Measurements from ENCODE around the gene PDE3A. TPM values are rescaled to one million over a fixed set of nuclear protein-coding genes. Genes with fewer than 3 reads are reported as not detected.

The PDE3A gene
- total RNA-seq, 1 experiment from 2014 or later, result 0.80 TPM

- H3K9me3 ChIP-seq (ENCODE audit: low read depth, low read length, poor library complexity, severe bottlenecking), result no peaks in the 10 kb centered on the region
- TF ChIP-seq EZH2 (IDR thresholded peaks at IDR 0.05; ENCODE audit: borderline replicate concordance, low read depth, low read length, poor library complexity, severe bottlenecking) (no peak), CTCF (conservative IDR thresholded peaks at IDR 0.05; ENCODE audit: low read depth, low read length) (no peak)
- no TSS peak for BruUV-seq (replicated peaks)
- H3K36me3 ChIP-seq (ENCODE audit: insufficient read depth, low read length, poor library complexity, severe bottlenecking), result no peaks in the 10 kb centered on the region
- no peaks in the 10 kb centered on the region for H3K4me1 ChIP-seq (ENCODE audit: insufficient read depth, low read length, poor library complexity, severe bottlenecking)
- DNase-seq (ENCODE audit: low spot score), result no peak
- CTCF ChIA-PET, result interaction anchor here (0.5 to 1.0 kb wide), 2 partner anchors 71 to 118 kb away, joined by 3 read pairs; no protein-coding TSS in a partner anchor
- no peaks in the 10 kb centered on the region for H3K27me3 ChIP-seq (replicated peaks; ENCODE audit: insufficient read depth, low read depth, low read length, poor library complexity)
- H3K4me3 ChIP-seq (ENCODE audit: low read depth, low read length, poor library complexity, severe bottlenecking), result no peak overlapping the region
- H3K27ac ChIP-seq (ENCODE audit: low read depth, low read length, poor library complexity, severe bottlenecking), result no peak overlapping the region
- intact Hi-C loops (cut with micrococcal nuclease; ENCODE audit: unreplicated experiment), result loop anchor here (2.0 kb wide), 1 partner anchor 117 kb away; no protein-coding TSS in a partner anchor
- POLR2A ChIA-PET (ENCODE audit: low non-redundant PET), result no interaction called here
Measured at GRCh38 chr12:20681334-20681733, 313.0 kb downstream of the PDE3A start.

- CTCF ChIA-PET, result no interaction called here
- peak; percentile 21 for DNase-seq (ENCODE audit: low spot score)
- peaks cover 14% of the 10 kb centered on the region for H3K4me1 ChIP-seq (ENCODE audit: insufficient read depth, low read length, poor library complexity, severe bottlenecking)
- TF ChIP-seq EZH2 (IDR thresholded peaks at IDR 0.05; ENCODE audit: borderline replicate concordance, low read depth, low read length, poor library complexity, severe bottlenecking) (no peak), CTCF (conservative IDR thresholded peaks at IDR 0.05; ENCODE audit: low read depth, low read length) (no peak)
- H3K27ac ChIP-seq (ENCODE audit: low read depth, low read length, poor library complexity, severe bottlenecking), result no peak within 1 kb of the TSS
- no peaks in the 10 kb centered on the region for H3K9me3 ChIP-seq (ENCODE audit: low read depth, low read length, poor library complexity, severe bottlenecking)
- no TSS peak for BruUV-seq (replicated peaks)
- no peaks in the 10 kb centered on the region for H3K36me3 ChIP-seq (ENCODE audit: insufficient read depth, low read length, poor library complexity, severe bottlenecking)
- H3K4me3 ChIP-seq (ENCODE audit: low read depth, low read length, poor library complexity, severe bottlenecking), result no peak within 1 kb of the TSS
- POLR2A ChIA-PET (ENCODE audit: low non-redundant PET), result no interaction called here
- intact Hi-C loops (cut with micrococcal nuclease; ENCODE audit: unreplicated experiment), result no loop called here
- H3K27me3 ChIP-seq (replicated peaks; ENCODE audit: insufficient read depth, low read depth, low read length, poor library complexity), result no peaks in the 10 kb centered on the region
Measured at GRCh38 chr12:20695232-20695631, 326.9 kb downstream of the PDE3A start, which contains the start of gene SLCO1C1. Gene SLCO1C1 (plus strand): TSS chr12:20695332. CDS start chr12:20699577, 4,245 bp downstream.

GRCh38 chr12:20696181-20696905, 328.0 kb downstream of the PDE3A start:
- H3K27me3 ChIP-seq (replicated peaks; ENCODE audit: insufficient read depth, low read depth, low read length, poor library complexity), result no peaks in the 10 kb centered on the region
- DNase-seq (ENCODE audit: low spot score), result no peak
- H3K4me1 ChIP-seq (ENCODE audit: insufficient read depth, low read length, poor library complexity, severe bottlenecking), result peaks cover 17% of the 10 kb centered on the region
- no peaks in the 10 kb centered on the region for H3K36me3 ChIP-seq (ENCODE audit: insufficient read depth, low read length, poor library complexity, severe bottlenecking)
- H3K4me3 ChIP-seq (ENCODE audit: low read depth, low read length, poor library complexity, severe bottlenecking), result no peak overlapping the region
- intact Hi-C loops (cut with micrococcal nuclease; ENCODE audit: unreplicated experiment), result no loop called here
- TF ChIP-seq CTCF (conservative IDR thresholded peaks at IDR 0.05; ENCODE audit: low read depth, low read length) (no peak), EZH2 (IDR thresholded peaks at IDR 0.05; ENCODE audit: borderline replicate concordance, low read depth, low read length, poor library complexity, severe bottlenecking) (no peak)
- no peak overlapping the region for H3K27ac ChIP-seq (ENCODE audit: low read depth, low read length, poor library complexity, severe bottlenecking)
- ChIA-PET POLR2A (ENCODE audit: low non-redundant PET) (no interaction called here), CTCF (no interaction called here)
- no peaks in the 10 kb centered on the region for H3K9me3 ChIP-seq (ENCODE audit: low read depth, low read length, poor library complexity, severe bottlenecking)
- no TSS peak for BruUV-seq (replicated peaks)
